T-helper 1 cell (primary cell): ENCODE data around the gene PTGDR2.

Experiments used
- DNase-seq, 5 donors: peaks; one replicate each; pipeline ENCODE4 v3.0.0-alpha.2; 2012 to 2020

The PTGDR2 gene

GRCh38 chr11:60809249-60809648, 46.5 kb downstream of the PTGDR2 start:
- DNase-seq = no peak

DNA sequence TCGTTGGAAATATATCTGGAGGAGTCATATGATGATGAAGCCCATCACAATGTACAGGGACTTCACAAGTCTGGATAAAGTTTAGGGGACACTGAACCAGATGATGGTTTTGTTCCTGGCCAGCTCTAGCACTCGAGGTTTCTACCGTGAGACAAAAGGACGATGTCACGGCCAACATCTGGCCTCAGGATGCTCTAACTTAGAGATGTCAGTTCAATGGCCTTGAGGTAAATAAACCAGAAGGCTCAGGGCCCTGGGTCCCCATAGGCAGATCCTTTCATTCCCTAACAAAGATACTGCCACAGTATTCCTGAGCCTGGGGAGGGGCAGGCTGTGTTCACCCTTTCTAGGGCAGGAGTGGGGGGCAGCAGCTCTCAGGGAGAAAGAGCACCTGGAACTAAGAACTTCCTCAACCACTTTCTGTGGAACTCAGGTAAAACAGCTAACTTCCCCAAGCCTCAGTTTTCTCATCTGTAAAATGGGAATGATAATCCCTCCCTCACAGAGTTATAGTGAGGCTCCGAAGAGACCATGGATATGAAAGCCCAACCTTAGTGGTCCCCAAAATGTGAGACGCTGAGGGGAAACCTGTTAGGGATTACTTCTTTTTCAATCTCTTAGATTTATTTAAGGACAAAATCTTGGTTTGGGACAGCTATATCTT, 52.3 kb downstream of the PTGDR2 start:
- DNase-seq = no peak

- DNase-seq = no peak
Measured at GRCh38 chr11:60801194-60801593, 54.6 kb downstream of the PTGDR2 start.
